Ovary (tissue), 3 donors: Measurements from ENCODE around the gene NOVA2.

Experiments
- CTCF ChIP-seq, 3 donors: fragments of 450-650 bp in 2 of 3; fragments of 200-600 bp in 1 of 3; IDR thresholded peaks; one replicate each; pipeline versions ENCODE4 v1.5.1 to v1.8.0; 2016 to 2022; ENCODE audit warnings: antibody characterized with exemption in 3 of 3, mild to moderate bottlenecking in 1 of 3
- EP300 ChIP-seq: sonication (generic); formaldehyde crosslinking; IDR thresholded peaks from one replicate; pipeline ENCODE4 v1.6.1; 2017; ENCODE audit warnings: antibody characterized with exemption
- POLR2A ChIP-seq: fragments of 450-650 bp; IDR thresholded peaks from one replicate; pipeline ENCODE4 v1.6.1; 2017; ENCODE audit warnings: antibody characterized with exemption, mild to moderate bottlenecking, moderate library complexity
- donor health status: DM: no; HTN: no; CAD: no.

DNA sequence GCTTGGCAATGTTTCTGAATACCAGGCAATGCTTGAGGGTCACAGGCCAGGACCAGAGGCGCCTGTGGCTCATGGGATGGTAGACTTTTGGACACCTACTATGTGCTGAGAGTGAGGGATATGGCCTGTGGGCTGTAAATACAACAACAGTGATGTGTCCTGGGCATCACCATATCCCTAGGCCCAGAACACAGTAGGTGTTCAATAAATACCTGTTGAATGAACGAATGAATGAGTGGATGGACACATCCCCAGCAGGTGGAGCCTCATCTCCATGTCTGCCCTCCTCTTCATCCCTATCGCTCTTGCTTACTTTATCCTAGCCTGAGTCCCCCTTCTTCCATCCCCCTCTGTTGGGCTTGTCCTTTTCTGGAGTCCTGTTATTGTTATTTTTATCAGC lies 42.6 kb downstream of the NOVA2 start:
- no peak for TF ChIP-seq CTCF (IDR thresholded peaks at IDR 0.05)
- no peak for TF ChIP-seq POLR2A
- no peak for TF ChIP-seq EP300
